A673 (cell line): Measurements from ENCODE around the gene NTRK3. TPM values are rescaled to one million over a fixed set of nuclear protein-coding genes. Genes with fewer than 3 reads are reported as not detected.

Source experiments
- BruUV-seq: library from RNA; stranded (reverse); fragments of 400-500 nt; replicated peaks from 2 replicates; lab custom pipeline; 2021; lab: Mats Ljungman, UMichigan
- CTCF ChIA-PET: fragments of 300-600 bp; sonication (Branson Sonifier 250); formaldehyde crosslinking; loops from one replicate; lab custom pipeline; 2022; ENCODE audit warnings: antibody characterized with exemption; lab: Charles Lee
- POLR2A ChIA-PET: fragments of 300-600 bp; sonication (Branson Sonifier 250); formaldehyde crosslinking; loops from one replicate; lab custom pipeline; 2022; ENCODE audit warnings: antibody characterized with exemption; ENCODE audit not compliant: low non-redundant PET; lab: Charles Lee
- DNase-seq: peaks from one replicate; pipeline ENCODE4 v3.0.0-alpha.2; 2015; ENCODE audit warnings: low spot score
- H3K27ac ChIP-seq: fragments of 200-600 bp; sonication (generic); 2 replicates; pipeline ENCODE4 v1.5.1; 2016; ENCODE audit warnings: mixed run types, low read depth, mild to moderate bottlenecking, mixed read lengths, antibody characterized with exemption, low read length; ENCODE audit not compliant: poor library complexity, severe bottlenecking
- H3K27me3 ChIP-seq: fragments of 200-600 bp; sonication (generic); replicated peaks from 2 replicates; pipeline ENCODE4 v1.6.1; 2017; ENCODE audit warnings: mixed run types, low read depth, mild to moderate bottlenecking, mixed read lengths, antibody characterized with exemption, low read length; ENCODE audit not compliant: insufficient read depth, poor library complexity
- H3K36me3 ChIP-seq: fragments of 200-600 bp; sonication (generic); 2 replicates; pipeline ENCODE4 v1.6.1; 2016; ENCODE audit warnings: mixed run types, mild to moderate bottlenecking, mixed read lengths, antibody characterized with exemption, low read length; ENCODE audit not compliant: insufficient read depth, poor library complexity, severe bottlenecking
- H3K4me1 ChIP-seq: fragments of 200-600 bp; sonication (generic); 2 replicates; pipeline ENCODE4 v1.6.1; 2017; ENCODE audit warnings: mixed run types, mild to moderate bottlenecking, mixed read lengths, antibody characterized with exemption, low read length; ENCODE audit not compliant: insufficient read depth, poor library complexity, severe bottlenecking
- H3K4me3 ChIP-seq: fragments of 200-600 bp; sonication (generic); 2 replicates; pipeline ENCODE4 v1.5.1; 2016; ENCODE audit warnings: low read depth, mixed run types, mild to moderate bottlenecking, mixed read lengths, low read length; ENCODE audit not compliant: poor library complexity, severe bottlenecking
- H3K9me3 ChIP-seq: fragments of 200-600 bp; sonication (generic); 2 replicates; pipeline ENCODE4 v1.6.1; 2016; ENCODE audit warnings: mixed run types, low read depth, mild to moderate bottlenecking, mixed read lengths, antibody characterized with exemption, low read length; ENCODE audit not compliant: poor library complexity, severe bottlenecking
- CTCF ChIP-seq: fragments of 300-800, 200-600 bp; sonication (generic); conservative IDR thresholded peaks from 2 replicates; pipeline ENCODE4 v1.5.1; 2017; ENCODE audit warnings: low read depth, mild to moderate bottlenecking, antibody characterized with exemption, low read length, moderate library complexity, mixed read lengths
- EZH2 ChIP-seq: fragments of 200-600 bp; sonication (generic); IDR thresholded peaks from 2 replicates; pipeline ENCODE4 v1.6.1; 2017; ENCODE audit warnings: borderline replicate concordance, low read depth, mild to moderate bottlenecking, mixed read lengths, antibody characterized with exemption, low read length; ENCODE audit not compliant: poor library complexity, severe bottlenecking
- intact Hi-C: fragments of 100-400 bp; cut with micrococcal nuclease; formaldehyde crosslinking; loops from one replicate; pipeline ENCODE4 v1.10.0; 2022; ENCODE audit not compliant: unreplicated experiment
- total RNA-seq: library from RNA; stranded (reverse); gene quantifications from 2 replicates; pipeline ENCODE4 v1.2.3, GENCODE V29; 2021

The NTRK3 gene
- total RNA-seq, 1 experiment from 2014 or later, result not detected

DNA sequence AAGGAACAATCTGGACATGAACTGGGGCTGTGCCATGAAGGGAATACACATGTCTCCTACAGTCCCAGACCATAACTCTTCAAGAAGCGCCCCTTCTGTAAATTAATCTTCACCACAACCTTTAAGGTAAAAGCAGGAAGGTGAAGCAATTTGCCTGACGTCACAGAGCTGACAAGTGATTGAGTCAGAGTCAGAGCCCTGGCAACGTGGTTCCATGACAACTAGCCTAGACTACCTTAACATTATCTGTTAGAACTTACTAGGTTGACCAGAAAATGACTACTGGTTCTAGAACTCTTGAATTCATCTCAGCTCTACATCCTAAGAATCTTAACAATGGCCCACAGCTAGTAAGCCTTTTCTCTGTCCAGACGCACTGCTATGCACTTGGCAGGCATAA, 124.6 kb downstream of the NTRK3 start:
- POLR2A ChIA-PET, result no interaction called here
- no peak for DNase-seq
- Histone ChIP-seq H3K27me3 (no peaks in the 10 kb centered on the region), H3K27ac (no peak overlapping the region), H3K4me1 (no peaks in the 10 kb centered on the region), H3K4me3 (no peak overlapping the region), H3K36me3 (no peaks in the 10 kb centered on the region), H3K9me3 (no peaks in the 10 kb centered on the region)
- BruUV-seq, result no TSS peak
- no peak for TF ChIP-seq EZH2
- no peak for TF ChIP-seq CTCF
- intact Hi-C loops, result no loop called here
- CTCF ChIA-PET, result no interaction called here

DNA sequence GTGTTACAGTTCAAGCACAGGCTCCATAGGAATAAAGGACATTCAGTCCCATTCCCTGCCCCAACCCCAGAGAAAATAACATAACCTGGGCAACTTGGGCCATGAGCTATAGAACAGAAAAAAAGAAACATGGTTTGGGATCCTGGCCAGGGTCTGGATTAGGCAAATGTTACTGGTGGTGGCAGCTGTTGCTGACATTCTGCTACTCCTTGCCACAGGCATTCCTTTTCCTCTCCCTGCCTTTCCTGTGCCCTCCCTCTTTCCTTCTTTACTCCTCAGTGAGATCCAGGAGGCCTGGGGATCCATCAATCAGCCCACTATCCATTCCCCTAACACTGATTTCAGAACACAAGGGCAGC, 129.1 kb downstream of the NTRK3 start:
- H3K27me3 ChIP-seq, result no peaks in the 10 kb centered on the region
- ChIA-PET CTCF (no interaction called here), POLR2A (no interaction called here)

DNA sequence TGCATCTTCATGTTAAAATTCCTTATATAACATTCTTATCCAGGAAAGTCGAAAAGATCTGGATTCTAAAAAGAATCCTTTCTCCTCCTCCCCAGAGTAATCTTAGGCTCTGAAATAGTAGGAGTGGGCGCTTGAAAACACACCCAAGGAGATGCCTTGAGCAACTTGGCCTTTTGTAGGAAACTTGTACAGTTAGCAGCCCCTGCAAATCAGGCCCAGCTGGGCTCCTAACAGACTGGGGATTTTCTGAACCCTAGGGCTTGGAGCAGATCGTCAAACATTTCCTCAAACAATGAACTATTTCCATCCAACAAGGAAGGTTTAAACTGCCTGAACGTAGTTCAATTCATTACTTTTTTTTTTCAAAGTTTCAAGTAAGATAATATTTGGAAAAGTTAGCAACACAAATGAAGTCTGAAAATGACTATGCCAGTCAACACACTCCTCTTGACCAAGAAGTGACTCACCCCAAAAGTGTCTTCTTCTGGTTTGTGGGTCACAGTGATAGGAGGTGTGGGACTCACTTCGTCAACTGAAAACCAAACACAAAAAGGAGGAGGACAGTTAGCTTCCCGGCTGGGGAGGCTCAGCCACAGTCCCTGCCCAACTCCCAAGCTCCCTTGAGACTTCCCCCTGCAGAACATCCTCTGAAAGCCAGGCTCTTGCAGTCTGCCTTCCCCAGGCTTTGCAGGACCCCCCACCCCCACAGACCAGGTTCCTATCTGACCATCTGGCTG, 129.7 kb downstream of the NTRK3 start:
- ChIA-PET CTCF (no interaction called here), POLR2A (no interaction called here)
- no TSS peak for BruUV-seq
- no peaks in the 10 kb centered on the region for H3K36me3 ChIP-seq
- DNase-seq, result no peak
- H3K9me3 ChIP-seq, result no peaks in the 10 kb centered on the region
- intact Hi-C loops, result no loop called here
- no peak overlapping the region for H3K27ac ChIP-seq
- no peak overlapping the region for H3K4me3 ChIP-seq
- TF ChIP-seq CTCF, result no peak
- TF ChIP-seq EZH2, result no peak
- H3K4me1 ChIP-seq, result no peaks in the 10 kb centered on the region
- H3K27me3 ChIP-seq, result no peaks in the 10 kb centered on the region

More for the DNA sequence above, 129.1 kb downstream of the NTRK3 start:
- Histone ChIP-seq H3K4me3 (no peak overlapping the region), H3K4me1 (no peaks in the 10 kb centered on the region), H3K36me3 (no peaks in the 10 kb centered on the region), H3K27ac (no peak overlapping the region), H3K9me3 (no peaks in the 10 kb centered on the region)
- no TSS peak for BruUV-seq
- intact Hi-C loops, result no loop called here
- TF ChIP-seq CTCF (no peak), EZH2 (no peak)
- DNase-seq, result no peak
